ENCODE data around the gene ANKRD40.

GRCh38 chr17:50649042-50649908, 58.4 kb downstream of the ANKRD40 start:
- no peak for TF ChIP-seq CTCF (IDR thresholded peaks at IDR 0.05; ENCODE audit: low read length)
- TF ChIP-seq EZH2 (optimal IDR thresholded peaks at IDR 0.05; ENCODE audit: low read depth, low read length) = no peak
- TF ChIP-seq EZH2phosphoT487 (IDR thresholded peaks at IDR 0.05; ENCODE audit: low read length) = no peak

All from MM.1S (cell line).